Measurements from ENCODE around the gene IL11. TPM values are rescaled to one million over a fixed set of nuclear protein-coding genes. Genes with fewer than 3 reads are reported as not detected.

Gene IL11
- polyA plus RNA-seq, 2 of the 4 experiments (the other 2 are of a cell fraction) = 52.4 to 100.0 TPM

DNA sequence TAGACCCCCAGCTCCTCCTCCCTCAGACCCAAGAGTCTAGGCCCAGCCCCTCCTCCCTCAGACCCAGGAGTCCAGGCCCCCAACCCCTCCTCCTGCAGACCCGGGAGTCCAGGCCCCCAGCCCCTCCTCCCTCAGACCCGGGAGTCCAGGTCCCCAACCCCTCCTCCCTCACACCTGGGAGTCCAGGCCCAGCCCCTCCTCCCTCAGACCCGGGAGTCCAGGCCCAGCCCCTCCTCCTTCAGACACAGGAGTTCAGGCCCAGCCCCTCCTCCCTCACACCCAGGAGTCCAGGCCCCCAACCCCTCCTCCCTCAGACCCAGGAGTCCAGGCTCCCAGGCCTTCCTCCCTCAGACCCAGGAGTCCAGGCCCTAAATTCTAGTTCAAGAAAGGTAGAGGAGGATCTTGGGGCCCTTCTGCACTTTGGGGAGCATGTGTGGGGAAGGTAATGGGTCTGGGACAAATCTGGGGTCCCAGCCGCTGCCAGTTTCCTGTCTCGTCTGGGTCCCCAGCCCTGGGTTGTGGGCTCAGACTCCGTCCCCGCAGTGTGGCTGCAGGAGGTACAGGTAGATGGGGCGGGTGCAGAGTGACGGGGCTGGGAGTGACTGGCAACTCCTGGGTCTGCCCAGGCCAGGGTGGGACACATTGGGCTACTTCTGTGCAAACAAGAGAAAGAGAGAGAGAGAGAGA lies 3.2 kb upstream of the IL11 start:
- H3K4me3 ChIP-seq = 0 out of 3 replicates have a peak overlapping the region, but pooled peaks have one; percentile 5
- POLR2A ChIA-PET = interaction anchor here (1.0 to 2.5 kb wide), 7 partner anchors 9 to 226 kb away, joined by 3 to 11 read pairs (median 5); partner anchors contain the start of genes FIZ1, GARIN5B, KMT5C and TMEM238
- ATAC-seq (peak; percentile 7 to 21), FAIRE-seq (no peak), DNase-seq (ENCODE audit: low read depth in 1 of 2, low spot score in 1 of 2) (peak in 1 of 2 experiments; percentile 87)
- H3K9me3 ChIP-seq = no peaks in the 10 kb centered on the region
- CTCF ChIA-PET = interaction anchor here (0.7 to 2.6 kb wide), 5 partner anchors 11 to 131 kb away, joined by 4 to 20 read pairs (median 6); partner anchors contain the start of gene TMEM238
- WGBS (ENCODE audit: missing lambda C conversion rate) = 56% methylated on average over 6 of the region's 9 CpGs
- no peak for TF ChIP-seq EHF (CRISPR knock-in tag; IDR thresholded peaks at IDR 0.05)
- TF ChIP-seq JUN (IDR thresholded peaks at IDR 0.05) = no peak
- no peak for TF ChIP-seq EP300 (IDR thresholded peaks at IDR 0.05)
- TF ChIP-seq FOSL2 (IDR thresholded peaks at IDR 0.05) = no peak
- no peak for TF ChIP-seq FOSL2 (CRISPR knock-in tag; IDR thresholded peaks at IDR 0.05)
- TF ChIP-seq ZSCAN20 (CRISPR knock-in tag; IDR thresholded peaks at IDR 0.05) = no peak
- TF ChIP-seq CBX8 (IDR thresholded peaks at IDR 0.05) = no peak
- TF ChIP-seq, protein P1, sequence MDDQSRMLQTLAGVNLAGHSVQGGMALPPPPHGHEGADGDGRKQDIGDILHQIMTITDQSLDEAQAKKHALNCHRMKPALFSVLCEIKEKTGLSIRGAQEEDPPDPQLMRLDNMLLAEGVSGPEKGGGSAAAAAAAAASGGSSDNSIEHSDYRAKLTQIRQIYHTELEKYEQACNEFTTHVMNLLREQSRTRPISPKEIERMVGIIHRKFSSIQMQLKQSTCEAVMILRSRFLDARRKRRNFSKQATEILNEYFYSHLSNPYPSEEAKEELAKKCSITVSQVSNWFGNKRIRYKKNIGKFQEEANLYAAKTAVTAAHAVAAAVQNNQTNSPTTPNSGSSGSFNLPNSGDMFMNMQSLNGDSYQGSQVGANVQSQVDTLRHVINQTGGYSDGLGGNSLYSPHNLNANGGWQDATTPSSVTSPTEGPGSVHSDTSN (IDR thresholded peaks at IDR 0.05) = peak; percentile 10; the same call in 1 of the 2 replicates
- TF ChIP-seq RARB (CRISPR knock-in tag; IDR thresholded peaks at IDR 0.05) = no peak
- no peak for TF ChIP-seq REST (IDR thresholded peaks at IDR 0.05)
- no peak for TF ChIP-seq JUNB (IDR thresholded peaks at IDR 0.05)
- TF ChIP-seq EHMT2 (IDR thresholded peaks at IDR 0.05; ENCODE audit: low read depth) = no peak
- no peak for TF ChIP-seq CHD4 (IDR thresholded peaks at IDR 0.05; ENCODE audit: borderline replicate concordance)
- TF ChIP-seq, protein P2, sequence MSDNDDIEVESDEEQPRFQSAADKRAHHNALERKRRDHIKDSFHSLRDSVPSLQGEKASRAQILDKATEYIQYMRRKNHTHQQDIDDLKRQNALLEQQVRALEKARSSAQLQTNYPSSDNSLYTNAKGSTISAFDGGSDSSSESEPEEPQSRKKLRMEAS (IDR thresholded peaks at IDR 0.05) = no peak
- no peak for TF ChIP-seq RAD21 (conservative IDR thresholded peaks at IDR 0.05 in 1 of 2, IDR thresholded peaks at IDR 0.05 in 1 of 2)
- no peak for TF ChIP-seq HEYL (CRISPR knock-in tag; IDR thresholded peaks at IDR 0.05)
- TF ChIP-seq MYC (IDR thresholded peaks at IDR 0.05; ENCODE audit: borderline replicate concordance, low read length) = no peak
- no peak for TF ChIP-seq HMGXB4 (CRISPR knock-in tag; IDR thresholded peaks at IDR 0.05; ENCODE audit: borderline replicate concordance)
- no peak for TF ChIP-seq FOXS1 (CRISPR knock-in tag; IDR thresholded peaks at IDR 0.05)
- TF ChIP-seq TP53 (CRISPR knock-in tag; IDR thresholded peaks at IDR 0.05) = 0 out of 2 replicates have a peak, but pooled peaks have one; percentile 34
- TF ChIP-seq, protein P3, sequence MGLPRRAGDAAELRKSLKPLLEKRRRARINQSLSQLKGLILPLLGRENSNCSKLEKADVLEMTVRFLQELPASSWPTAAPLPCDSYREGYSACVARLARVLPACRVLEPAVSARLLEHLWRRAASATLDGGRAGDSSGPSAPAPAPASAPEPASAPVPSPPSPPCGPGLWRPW (IDR thresholded peaks at IDR 0.05) = no peak
- TF ChIP-seq GATA3 (IDR thresholded peaks at IDR 0.05; ENCODE audit: borderline replicate concordance) = no peak
- TF ChIP-seq NPAS2 (CRISPR knock-in tag; IDR thresholded peaks at IDR 0.05; ENCODE audit: borderline replicate concordance) = no peak
- TF ChIP-seq RFX5 (IDR thresholded peaks at IDR 0.05) = no peak
- no peak for TF ChIP-seq HOXB5 (CRISPR knock-in tag; IDR thresholded peaks at IDR 0.05)
- 0 out of 2 replicates have a peak, but pooled peaks have one; percentile 33 for TF ChIP-seq HOXB13 (CRISPR knock-in tag; IDR thresholded peaks at IDR 0.05; ENCODE audit: low read depth)
- TF ChIP-seq SMC3 (IDR thresholded peaks at IDR 0.05) = no peak
- no peak for TF ChIP-seq KDM5A (IDR thresholded peaks at IDR 0.05)
- TF ChIP-seq HOXA7 (CRISPR knock-in tag; IDR thresholded peaks at IDR 0.05) = 0 out of 2 replicates have a peak, but pooled peaks have one; percentile 19
- no peak for TF ChIP-seq ZFP36 (IDR thresholded peaks at IDR 0.05; ENCODE audit: borderline replicate concordance, partially characterized antibody)
- no peak for TF ChIP-seq TFCP2L1 (CRISPR knock-in tag; IDR thresholded peaks at IDR 0.05)
- no peak for TF ChIP-seq RCOR1 (IDR thresholded peaks at IDR 0.05; ENCODE audit: low read depth, low read length)
- no peak for TF ChIP-seq ZC3H11A (IDR thresholded peaks at IDR 0.05)
- TF ChIP-seq MAZ (IDR thresholded peaks at IDR 0.05; ENCODE audit: borderline replicate concordance, low read depth, low read length) = 0 out of 2 replicates have a peak, but pooled peaks have one; percentile 4
- H3K4me2 ChIP-seq = peak overlapping the region; percentile 65
- peak overlapping the region; percentile 91 to 96 for H3K27ac ChIP-seq
- H3K4me1 ChIP-seq = peaks cover 80% of the 10 kb centered on the region
